ENCODE results near the gene SLC25A38. TPM values are rescaled to one million over a fixed set of nuclear protein-coding genes. Genes with fewer than 3 reads are reported as not detected.
A peak's percentile ranks its signal among the peaks of the same experiment; 100 is the strongest.

Gene SLC25A38
- total RNA-seq, 1 experiment from 2014 or later, result 48.2 TPM

DNA sequence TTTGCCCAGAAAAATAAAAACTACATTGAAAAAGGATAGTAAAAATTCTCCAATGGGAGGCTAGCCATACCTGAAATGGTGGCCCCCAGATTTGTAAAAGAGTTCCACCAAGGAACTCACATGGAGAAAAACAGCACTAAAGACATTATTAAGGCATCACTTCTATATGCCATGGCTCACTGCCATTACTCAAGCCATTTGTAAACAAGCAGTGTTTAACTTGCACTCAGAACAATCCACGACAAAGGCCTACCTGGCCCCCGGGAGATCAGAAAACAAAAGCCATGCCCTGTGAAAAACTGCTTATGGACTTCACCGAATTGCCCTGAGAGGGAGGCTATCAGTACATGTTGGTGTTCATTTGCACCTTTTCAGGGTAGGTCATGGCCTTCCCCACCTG, 34.1 kb upstream of the SLC25A38 start:
- no peak for TF ChIP-seq CTCF (conservative IDR thresholded peaks at IDR 0.05)
- WGBS (ENCODE audit: extremely low coverage, insufficient read length, low lambda C conversion rate), result no CpG with 5 or more reads among the region's 3 CpGs
- peak overlapping the region in 1 of 3 experiments; percentile 20; a peak in 1 of 7 replicates for H3K27ac Mint-ChIP-seq

More for the DNA sequence above, 34.1 kb upstream of the SLC25A38 start:
- no peak overlapping the region for H3K56ac ChIP-seq (ENCODE audit: insufficient read length, low read depth, low read length)
- H4K5ac ChIP-seq (ENCODE audit: insufficient read length, low read depth, low read length), result no peak overlapping the region
- H3K9me3 ChIP-seq (ENCODE audit: control insufficient read depth, low read depth, low read length), result no peaks in the 10 kb centered on the region
- H2AK5ac ChIP-seq (ENCODE audit: insufficient read length, low read length), result no peak overlapping the region
- DNase-seq, result no peak
- peaks cover 12% of the 10 kb centered on the region; the same call in 1 of the 2 replicates for H3K4me1 ChIP-seq (ENCODE audit: insufficient read depth, low read length)
- H3K14ac ChIP-seq (ENCODE audit: insufficient read depth, low read length), result no peak overlapping the region
- no peaks in the 10 kb centered on the region for H3K79me1 ChIP-seq (ENCODE audit: insufficient read depth, low read depth, low read length, poor library complexity, severe bottlenecking)
- no peak overlapping the region for H4K91ac ChIP-seq (ENCODE audit: insufficient read length, low read depth, low read length)
- no peak overlapping the region for H3K4me2 ChIP-seq (ENCODE audit: insufficient read depth, insufficient read length, low read length)
- H2BK120ac ChIP-seq (ENCODE audit: low read depth, low read length, poor library complexity, severe bottlenecking), result no peak overlapping the region
- no peaks in the 10 kb centered on the region for H3K79me2 ChIP-seq (ENCODE audit: insufficient read depth, low read length)
- H2BK5ac ChIP-seq (ENCODE audit: insufficient read length, low read length), result no peak overlapping the region
- H2AFZ ChIP-seq (ENCODE audit: low read length), result no peak overlapping the region
- no peak overlapping the region for H2BK15ac ChIP-seq (ENCODE audit: low read depth, low read length)
- Mint-ChIP-seq H3K27me3 (ENCODE audit: low read depth) (no peaks in the 10 kb centered on the region), H3K36me3 (ENCODE audit: insufficient read depth in 1 of 3, low read depth in 3 of 3) (no peaks in the 10 kb centered on the region), H3K4me3 (no peak overlapping the region), H3K4me1 (peaks cover 25 to 26% of the 10 kb centered on the region in 2 experiments), H3K9me3 (no peaks in the 10 kb centered on the region)
- no peak overlapping the region for H4K8ac ChIP-seq (replicated peaks; ENCODE audit: insufficient read length, low read depth, low read length)
- no peak overlapping the region for H3K27ac ChIP-seq (ENCODE audit: insufficient read length, low read depth, low read length)
- H3K27me3 ChIP-seq (ENCODE audit: insufficient read depth, low read length), result no peaks in the 10 kb centered on the region
- no peaks in the 10 kb centered on the region for H3K23me2 ChIP-seq (ENCODE audit: insufficient read length, low read depth, low read length, poor library complexity, severe bottlenecking)
- H3T11ph ChIP-seq (ENCODE audit: low read length), result no peak overlapping the region
- no peaks in the 10 kb centered on the region for H4K20me1 ChIP-seq (ENCODE audit: control insufficient read depth, insufficient read depth, insufficient read length)
- H2BK20ac ChIP-seq (ENCODE audit: low read depth, low read length, poor library complexity, severe bottlenecking), result no peak overlapping the region
- no peak overlapping the region for H2BK12ac ChIP-seq (ENCODE audit: insufficient read length, low read depth, low read length)
- H3K9ac ChIP-seq (ENCODE audit: extremely low read depth, insufficient read length, low read length), result no peak overlapping the region
- no peak overlapping the region for H3K23ac ChIP-seq (ENCODE audit: insufficient read length, low read depth, low read length)
- H3K18ac ChIP-seq (ENCODE audit: insufficient read length, low read depth, low read length), result no peak overlapping the region
- H3K4ac ChIP-seq (ENCODE audit: low read depth, low read length), result no peak overlapping the region

Measured in H9 (cell line).